GM08714 (cell line): ENCODE measurements around the gene MECR.
"Not testable (repeated sequence)": the region's sequence is repeated elsewhere in the genome, so short reads cannot be mapped to it uniquely, and the experiment has no call there.

Experiments used
- H3K4me3 ChIP-seq: fragments of 200-500 bp; sonication (Bioruptor generic); 2 replicates; pipeline ENCODE4 v1.5.1; 2014; ENCODE audit warnings: mild to moderate bottlenecking, low read length, inconsistent platforms
- ZNF274 ChIP-seq: IDR thresholded peaks from 2 replicates; pipeline ENCODE4 v1.6.1; 2012; ENCODE audit warnings: mild to moderate bottlenecking, low read depth, low read length

The MECR gene

GRCh38 chr1:29247571-29248273 lies 17.0 kb upstream of the MECR start:
- no peak for TF ChIP-seq ZNF274
- H3K4me3 ChIP-seq: no peak overlapping the region

DNA sequence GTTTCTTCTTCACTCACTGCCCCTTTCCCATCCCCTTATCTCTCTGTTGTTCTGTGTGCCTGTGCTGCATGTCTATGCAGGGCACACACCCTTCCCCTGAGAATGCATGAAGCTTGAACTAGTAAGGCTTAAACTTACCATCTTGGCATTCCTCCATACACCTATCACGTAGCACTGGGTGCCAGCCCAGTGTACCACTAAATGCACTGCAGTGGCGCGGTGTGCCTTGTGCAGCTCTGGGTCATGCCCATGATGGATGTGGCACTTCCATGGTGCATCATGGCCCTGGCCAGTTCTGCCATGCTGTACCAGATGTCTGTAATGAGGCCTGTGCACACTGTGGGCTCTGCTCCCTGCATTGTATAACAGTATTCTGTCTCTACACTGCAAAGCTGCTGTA lies 16.3 kb upstream of the MECR start:
- no peak for TF ChIP-seq ZNF274
- no peak overlapping the region for H3K4me3 ChIP-seq

GRCh38 chr1:29245876-29246275 lies 15.1 kb upstream of the MECR start:
- TF ChIP-seq ZNF274: no peak
- no peak overlapping the region for H3K4me3 ChIP-seq

DNA sequence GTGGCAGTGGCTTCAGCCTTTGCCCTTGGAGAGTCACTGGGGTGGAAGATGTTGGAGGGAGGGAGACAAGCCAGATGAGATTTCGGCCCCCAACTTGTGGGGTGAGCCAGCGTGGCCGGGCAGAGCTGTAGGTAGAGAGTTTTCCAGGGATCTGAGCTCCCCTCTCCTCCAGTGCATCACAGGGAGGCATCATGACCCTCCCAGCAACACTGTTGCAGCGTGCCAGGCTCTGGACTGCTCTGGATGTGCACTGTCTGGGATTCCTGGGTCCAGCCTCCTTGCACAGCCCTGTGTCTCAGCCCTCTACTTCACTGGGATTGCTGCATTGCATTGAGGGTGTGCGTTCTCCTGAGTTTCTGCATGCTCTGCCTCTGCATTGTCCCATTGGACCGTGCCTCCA lies 14.5 kb upstream of the MECR start:
- TF ChIP-seq ZNF274: no peak
- no peak overlapping the region for H3K4me3 ChIP-seq

DNA sequence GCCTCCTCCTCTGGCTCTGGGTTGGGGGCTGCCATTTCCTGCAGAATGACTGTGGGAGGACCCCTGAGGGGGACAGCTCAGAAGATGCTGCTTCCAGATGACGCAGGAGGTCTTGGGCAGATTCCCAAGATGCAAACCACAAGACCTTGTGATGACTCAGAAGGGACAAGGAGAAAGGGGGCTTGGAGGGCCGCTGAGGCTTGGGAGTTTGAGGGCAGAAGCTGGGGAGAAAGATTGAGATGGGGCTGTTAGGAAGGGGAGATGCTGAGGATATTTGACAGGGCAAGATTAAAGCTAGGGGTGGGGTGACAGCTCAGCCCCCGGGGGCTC lies 13.1 kb upstream of the MECR start:
- no peak overlapping the region for H3K4me3 ChIP-seq
- no peak for TF ChIP-seq ZNF274

DNA sequence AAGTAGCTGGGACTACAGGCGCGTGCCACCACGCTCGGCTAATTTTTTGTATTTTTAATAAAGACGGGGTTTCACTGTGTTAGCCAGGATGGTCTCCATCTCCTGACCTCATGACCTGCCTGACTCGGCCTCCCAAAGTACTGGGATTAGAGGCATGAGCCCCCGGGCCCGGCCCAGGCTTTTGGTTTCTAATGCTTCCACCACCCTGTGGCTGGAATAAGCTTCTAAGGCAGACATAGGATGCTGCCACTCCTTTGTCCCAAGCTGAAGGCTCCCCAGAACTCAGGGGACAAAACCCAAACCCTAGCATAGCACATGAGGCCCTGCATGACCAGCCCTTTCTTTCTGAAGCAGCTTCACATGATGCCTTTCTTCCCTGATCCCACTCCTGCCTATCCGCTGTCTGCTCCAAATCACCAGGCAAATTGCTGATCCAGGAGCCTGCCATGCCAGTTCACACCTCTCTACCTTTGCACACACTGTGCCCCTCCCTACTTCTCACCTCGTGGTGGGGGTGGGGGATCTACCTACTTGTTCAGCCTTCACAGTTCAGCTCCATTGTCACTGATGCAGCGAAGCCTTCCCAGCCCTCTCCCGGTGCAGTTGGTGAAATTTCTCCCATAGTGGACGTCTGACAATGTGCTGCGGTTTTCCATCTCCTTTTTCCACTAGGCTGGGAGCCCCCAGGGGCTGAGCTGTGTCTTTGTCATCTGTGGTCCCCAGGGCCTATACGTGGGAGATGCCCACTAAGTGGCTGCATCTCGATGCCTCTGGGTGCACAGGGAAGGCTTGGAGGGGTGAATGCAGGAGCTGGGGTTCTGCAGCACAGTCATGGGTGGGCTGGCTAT lies 12.5 kb upstream of the MECR start:
- TF ChIP-seq ZNF274: no peak
- H3K4me3 ChIP-seq: no peak overlapping the region

- TF ChIP-seq ZNF274: no peak
- no peak overlapping the region for H3K4me3 ChIP-seq
These were observed 10.3 kb upstream of the MECR start for GRCh38 chr1:29240986-29241385.

DNA sequence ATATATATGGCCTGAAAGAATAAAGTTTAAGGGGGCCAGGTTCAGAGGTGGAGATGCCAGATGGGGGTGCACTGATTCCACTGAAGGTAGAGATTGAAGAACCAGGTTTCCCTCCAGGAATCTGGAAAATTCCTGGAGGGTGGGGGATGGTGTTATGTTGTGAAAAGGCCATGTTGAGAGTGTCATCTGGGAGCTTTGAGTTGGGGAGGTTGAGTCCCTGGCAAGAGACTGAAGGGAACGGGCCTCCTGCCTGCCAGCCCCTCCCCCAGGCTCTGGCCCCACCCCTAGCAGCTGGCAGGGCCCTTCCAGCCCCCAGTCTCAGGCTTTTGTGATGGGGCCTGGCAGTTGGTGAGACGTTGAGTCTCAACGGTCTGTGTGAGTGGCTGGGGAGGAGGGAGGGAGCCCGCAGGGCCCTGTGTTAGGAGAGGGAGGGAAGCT lies 9.7 kb upstream of the MECR start:
- H3K4me3 ChIP-seq: no peak overlapping the region
- no peak for TF ChIP-seq ZNF274

- no peak overlapping the region for H3K4me3 ChIP-seq
- no peak for TF ChIP-seq ZNF274
These were observed 8.4 kb upstream of the MECR start for GRCh38 chr1:29239142-29239541.

GRCh38 chr1:29238620-29239002 lies 7.9 kb upstream of the MECR start:
- TF ChIP-seq ZNF274: no peak
- no peak overlapping the region for H3K4me3 ChIP-seq

- TF ChIP-seq ZNF274: no peak
- H3K4me3 ChIP-seq: no peak overlapping the region
These were observed 7.3 kb upstream of the MECR start for GRCh38 chr1:29237852-29238619.

- peak overlapping the region; percentile 42 for H3K4me3 ChIP-seq
- TF ChIP-seq ZNF274: no peak
These were observed 6.5 kb upstream of the MECR start for GRCh38 chr1:29237129-29237821.

- H3K4me3 ChIP-seq: peak overlapping the region; percentile 42
- no peak for TF ChIP-seq ZNF274
These were observed 6.0 kb upstream of the MECR start for GRCh38 chr1:29236712-29237128.

- H3K4me3 ChIP-seq: peak within 1 kb of the TSS; percentile 42
- no peak for TF ChIP-seq ZNF274
These were observed 5.4 kb upstream of the MECR start, which contains the start of gene PTPRU for GRCh38 chr1:29235955-29236711. PTPRU (plus strand) TSS chr1:29236522; CDS start chr1:29236645, 123 bp downstream.

DNA sequence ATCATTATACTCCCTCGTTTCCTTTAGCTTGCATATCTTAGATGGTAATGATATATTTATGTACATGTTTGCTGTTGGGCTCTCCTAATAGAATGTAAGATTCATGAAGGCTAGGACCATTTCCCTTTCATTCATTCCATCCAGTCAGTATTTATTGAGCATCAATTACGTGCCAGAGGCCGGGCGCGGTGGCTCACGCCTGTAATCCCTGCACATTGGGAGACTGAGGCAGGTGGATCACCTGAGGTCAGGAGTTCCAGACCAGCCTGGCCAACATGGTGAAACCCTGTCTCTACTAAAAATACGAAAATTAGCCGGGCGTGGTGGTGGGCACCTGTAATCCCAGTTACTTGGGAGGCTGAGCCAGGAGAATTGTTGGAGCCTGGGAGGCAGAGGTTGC lies 4.1 kb upstream of the MECR start:
- not testable (repeated sequence) for H3K4me3 ChIP-seq
